Lung (tissue), 12 donors: ENCODE data around the gene CEP170B. TPM values are rescaled to one million over a fixed set of nuclear protein-coding genes. Genes with fewer than 3 reads are reported as not detected.

Experiments used
- ATAC-seq: fragments of 200-7000 bp; cut with Tn5 transposase; one replicate; pipeline ENCODE4 v1.9.1; 2020; ENCODE audit warnings: moderate number of reproducible peaks; ENCODE audit not compliant: insufficient read depth, low FRiP score
- DNase-seq, 3 donors: peaks; one replicate each; pipeline ENCODE4 v3.0.0-alpha.2; 2013 to 2017
- H3K27ac ChIP-seq, 2 donors: one replicate each; pipeline ENCODE4 v1.5.1; 2013; ENCODE audit warnings: mild to moderate bottlenecking in 2 of 2, moderate library complexity in 2 of 2, control low read depth in 1 of 2, inconsistent platforms in 1 of 2, low read depth in 1 of 2, low read length in 1 of 2
- H3K27me3 ChIP-seq, 3 donors: one replicate each; pipeline ENCODE4 v1.5.1; 2013; ENCODE audit warnings: low read length in 2 of 3; ENCODE audit not compliant: control insufficient read depth in 3 of 3, insufficient read depth in 3 of 3
- H3K36me3 ChIP-seq, 4 donors: one replicate each; pipeline ENCODE4 v1.5.1; 2013; ENCODE audit warnings: low read length in 4 of 4, mild to moderate bottlenecking in 1 of 4, moderate library complexity in 1 of 4; ENCODE audit not compliant: control insufficient read depth in 4 of 4, insufficient read depth in 4 of 4
- H3K4me1 ChIP-seq, 5 donors: one replicate each; pipeline ENCODE4 v1.5.1; 2013; ENCODE audit warnings: low read length in 5 of 5, mild to moderate bottlenecking in 2 of 5, moderate library complexity in 1 of 5; ENCODE audit not compliant: control insufficient read depth in 5 of 5, insufficient read depth in 5 of 5
- H3K4me3 ChIP-seq: one replicate; pipeline ENCODE4 v1.5.1; 2013; ENCODE audit warnings: mild to moderate bottlenecking, control low read depth, moderate library complexity
- H3K9ac ChIP-seq, 2 donors: one replicate each; pipeline ENCODE4 v1.5.1; 2013; ENCODE audit warnings: low read length in 2 of 2, control low read depth in 1 of 2; ENCODE audit not compliant: insufficient read depth in 1 of 2
- H3K9me3 ChIP-seq, 4 donors: one replicate each; pipeline ENCODE4 v1.5.1; 2013; ENCODE audit warnings: low read length in 3 of 4, mild to moderate bottlenecking in 1 of 4, moderate library complexity in 1 of 4; ENCODE audit not compliant: control insufficient read depth in 4 of 4, insufficient read depth in 3 of 4
- CTCF ChIP-seq: IDR thresholded peaks from 2 replicates; pipeline ENCODE4 v1.5.1; 2012; ENCODE audit warnings: mild to moderate bottlenecking; ENCODE audit errors: control extremely low read depth, extremely low read depth
- WGBS, 2 donors: extraction: QIAGEN DNeasy Blood & Tissue Kit; methylation state at CpG; one replicate each; pipeline ENCODE4 v1.1.7; 2013; 5-methylcytosine and 5-hydroxymethylcytosine counted together
- polyA plus RNA-seq, 2 donors: library from polyadenylated mRNA; stranded (reverse); fragments of 200-250 nt; gene quantifications; one replicate each; pipeline ENCODE4 v1.2.1, GENCODE V29; 2013
- total RNA-seq, 2 donors: library from RNA; depleted of rRNA in 1 of 2; stranded (reverse); fragments of >200 nt in 1 of 2; gene quantifications; one replicate each; pipeline ENCODE4 v1.2.1, GENCODE V29; 2014 to 2021
- donor health status: control.
- donor health status: control.
- donor health status: Bipolar disorder and iron deficiency.
- donor health status: healthy.
- donor health status: DM: yes; HTN: yes; CAD: no.

Gene CEP170B
- total and polyA plus RNA-seq, 4 donors, result 12.1 to 50.3 (median 15.1) TPM

GRCh38 chr14:104912053-104912452 lies 47.0 kb downstream of the CEP170B start:
- Histone ChIP-seq H3K4me1 (no peaks in the 10 kb centered on the region), H3K9me3 (peaks cover 0 to 7% (median 3%) of the 10 kb centered on the region in 4 donors), H3K36me3 (no peaks in the 10 kb centered on the region), H3K27me3 (peaks cover 0 to 3% (median 0%) of the 10 kb centered on the region in 3 donors), H3K27ac (no peak overlapping the region), H3K4me3 (no peak overlapping the region), H3K9ac (no peak overlapping the region)
- no peak for TF ChIP-seq CTCF
- ATAC-seq (no peak), DNase-seq (no peak)
- WGBS, 2 donors, result 86 to 87% methylated on average over 3 of the region's 3 CpGs

- ATAC-seq (no peak), DNase-seq (peak in 1 of 3 donors; percentile 49)
- Histone ChIP-seq H3K9ac (no peak overlapping the region), H3K27ac (no peak overlapping the region), H3K27me3 (peaks cover 0 to 3% (median 0%) of the 10 kb centered on the region in 3 donors), H3K9me3 (peaks cover 0 to 7% (median 2%) of the 10 kb centered on the region in 4 donors), H3K36me3 (no peaks in the 10 kb centered on the region), H3K4me1 (no peaks in the 10 kb centered on the region), H3K4me3 (no peak overlapping the region)
- WGBS, 2 donors, result 75 to 95% methylated on average over 7 of the region's 7 CpGs
- TF ChIP-seq CTCF, result no peak
Measured at GRCh38 chr14:104913435-104913834, 48.4 kb downstream of the CEP170B start.

- 85 to 92% methylated on average over 9 of the region's 9 CpGs for WGBS, 2 donors
- ATAC-seq, result no peak
Measured at GRCh38 chr14:104917116-104917515, 52.0 kb downstream of the CEP170B start.

More at GRCh38 chr14:104917116-104917515, 52.0 kb downstream of the CEP170B start:
- H3K9ac ChIP-seq, result no peak overlapping the region
- no peak for TF ChIP-seq CTCF
- no peaks in the 10 kb centered on the region for H3K36me3 ChIP-seq
- no peaks in the 10 kb centered on the region for H3K4me1 ChIP-seq
- H3K27me3 ChIP-seq, result peaks cover 0 to 3% (median 0%) of the 10 kb centered on the region in 3 donors
- no peak for DNase-seq
- H3K9me3 ChIP-seq, result peaks cover 0 to 3% (median 1%) of the 10 kb centered on the region in 4 donors
- no peak overlapping the region for H3K27ac ChIP-seq
- H3K4me3 ChIP-seq, result no peak overlapping the region
